SH-SY5Y (cell line): Measurements from ENCODE around the gene ZNF414.

Source experiments
- GATA2 ChIP-seq: IDR thresholded peaks from 2 replicates; pipeline ENCODE4 v1.6.1; 2011; ENCODE audit warnings: mild to moderate bottlenecking, low read depth, low read length
- GATA3 ChIP-seq: IDR thresholded peaks from 2 replicates; pipeline ENCODE4 v1.6.1; 2011; ENCODE audit warnings: low read depth, mild to moderate bottlenecking, low read length, moderate library complexity

ZNF414 gene

DNA sequence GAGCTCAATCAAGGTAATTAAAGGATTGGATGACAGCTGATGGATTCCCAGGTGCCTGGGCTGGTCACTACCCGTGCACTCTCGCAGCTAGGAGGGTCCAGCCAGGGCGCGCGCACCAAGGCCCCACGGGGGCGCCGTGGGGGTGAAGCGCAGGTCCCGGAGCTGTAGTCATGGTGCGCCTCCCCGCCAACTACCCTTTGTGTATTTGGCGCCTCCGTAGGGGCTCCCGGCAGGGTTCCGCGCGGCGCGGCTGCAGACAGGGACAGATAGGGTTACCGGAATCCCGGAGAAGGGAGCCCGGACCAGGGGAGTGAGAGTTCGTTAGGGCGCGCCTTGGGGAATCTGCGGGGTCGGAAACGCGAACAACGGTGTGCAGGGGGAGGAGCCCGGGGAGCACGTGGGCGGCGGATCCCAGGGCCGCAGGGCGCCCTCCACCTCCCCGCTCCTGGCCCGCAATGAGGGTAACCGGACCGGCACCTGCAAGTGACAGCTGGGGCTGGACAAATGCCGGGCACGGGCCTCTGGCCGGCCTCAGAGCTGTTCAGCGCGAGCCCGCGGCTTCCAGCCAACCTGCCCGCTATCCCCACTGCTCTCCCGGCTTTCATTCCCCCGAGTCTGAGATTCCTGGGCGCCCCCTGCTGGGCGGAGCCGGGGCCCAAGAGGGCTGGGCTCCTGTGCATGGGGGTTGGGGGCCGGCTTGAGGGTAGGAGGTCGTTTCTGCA lies 8.1 kb downstream of the ZNF414 start:
- TF ChIP-seq GATA3 (no peak), GATA2 (no peak)

DNA sequence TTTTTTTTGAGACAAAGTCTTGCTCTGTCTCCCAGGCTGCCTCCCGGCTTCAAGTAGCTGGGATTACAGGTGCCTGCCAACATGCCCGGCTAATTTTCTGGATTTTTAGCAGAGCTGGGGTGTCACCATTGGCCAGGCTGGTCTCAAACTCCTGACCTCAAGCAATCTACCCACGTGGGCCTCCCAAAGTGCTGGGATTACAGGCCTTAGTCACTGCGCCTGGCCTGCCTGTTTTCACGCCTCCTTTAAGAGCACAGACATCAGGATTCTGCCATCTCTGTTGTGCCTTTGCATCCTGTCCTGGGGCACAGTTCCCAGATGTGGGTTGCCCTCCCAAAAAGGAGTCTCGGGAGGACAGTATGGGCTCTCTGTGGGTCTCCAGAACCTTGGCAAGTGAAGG lies 9.0 kb downstream of the ZNF414 start:
- TF ChIP-seq GATA2, result no peak
- TF ChIP-seq GATA3, result no peak

DNA sequence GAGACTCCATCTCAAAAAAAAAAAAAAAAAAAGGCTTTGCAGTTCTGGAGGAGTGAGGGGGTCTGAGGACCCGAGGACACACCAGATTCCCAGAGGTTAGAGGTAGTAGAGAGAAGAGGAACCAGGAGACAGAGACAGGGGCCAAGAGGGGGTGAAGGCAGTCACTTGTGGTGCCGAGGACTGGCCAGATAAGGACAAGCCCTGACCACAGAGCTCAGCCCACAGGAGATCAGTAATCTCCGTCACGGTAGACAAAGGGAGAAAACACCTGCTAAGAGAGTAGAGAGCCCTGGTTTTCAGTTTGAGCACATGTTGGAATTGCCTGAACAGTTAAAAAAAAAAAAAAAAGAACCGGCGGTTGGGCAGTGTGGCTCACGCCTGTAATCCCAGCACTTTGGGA lies 9.8 kb downstream of the ZNF414 start:
- TF ChIP-seq GATA2 (no peak), GATA3 (no peak)

DNA sequence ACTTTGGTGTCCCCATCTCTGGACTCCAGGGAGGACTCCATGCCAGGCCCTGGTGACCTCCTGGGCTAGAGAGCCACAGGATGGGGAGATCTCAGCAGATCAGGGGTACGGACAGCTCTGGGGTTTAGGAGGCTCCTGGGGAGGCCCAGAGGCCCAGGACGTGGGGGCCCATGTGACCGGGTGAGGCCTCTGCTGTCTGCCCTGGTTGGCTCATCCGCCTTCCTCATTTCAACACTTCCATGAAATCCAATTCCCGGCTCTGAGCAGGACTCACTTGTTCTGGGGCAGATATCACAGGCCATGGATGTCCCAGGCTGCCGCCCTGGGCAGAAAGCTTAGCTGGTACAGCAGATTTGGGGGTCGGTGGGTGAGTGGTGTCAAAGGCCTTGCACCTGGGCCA lies 10.5 kb downstream of the ZNF414 start:
- no peak for TF ChIP-seq GATA3
- no peak for TF ChIP-seq GATA2

DNA sequence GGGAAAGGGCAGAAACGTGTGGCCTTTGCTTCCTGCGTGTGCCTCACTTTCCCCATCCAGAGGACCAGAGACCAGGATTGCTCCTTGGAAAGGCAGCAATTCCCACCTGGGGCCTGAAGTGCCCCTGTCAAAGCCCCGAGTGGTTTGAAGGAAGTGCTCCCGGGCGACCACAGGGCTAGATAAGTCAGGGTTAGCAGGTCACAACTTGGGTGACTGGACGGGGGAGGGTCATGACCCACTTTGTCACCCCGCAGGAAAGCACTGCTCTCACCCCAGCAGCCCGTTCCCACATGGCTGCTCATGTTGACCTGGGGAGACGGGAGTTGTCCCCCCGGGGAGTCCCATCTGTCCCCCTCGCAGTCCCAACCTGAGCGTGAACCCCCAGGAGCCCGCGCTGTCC lies 12.0 kb downstream of the ZNF414 start:
- TF ChIP-seq GATA2, result no peak
- no peak for TF ChIP-seq GATA3

DNA sequence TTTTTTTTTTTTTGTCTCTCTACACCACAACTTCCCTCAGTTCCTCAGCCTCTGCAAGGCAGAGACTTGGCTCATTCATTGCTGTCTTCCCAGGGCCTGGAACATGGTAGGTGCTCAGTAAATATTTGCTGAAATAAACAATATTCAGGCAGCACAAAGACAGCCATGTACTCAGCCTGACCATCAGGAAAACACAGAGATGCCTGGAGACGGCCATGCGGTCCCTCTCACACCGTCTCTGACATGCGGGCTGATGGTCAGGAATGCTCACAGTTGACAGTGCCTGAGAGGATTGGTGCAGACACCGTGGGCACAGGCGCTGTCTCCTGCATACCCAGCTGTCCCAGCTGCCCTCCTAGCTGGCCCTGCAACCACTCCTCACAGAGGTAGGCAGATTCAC lies 12.5 kb downstream of the ZNF414 start:
- TF ChIP-seq GATA2, result no peak
- TF ChIP-seq GATA3, result no peak

DNA sequence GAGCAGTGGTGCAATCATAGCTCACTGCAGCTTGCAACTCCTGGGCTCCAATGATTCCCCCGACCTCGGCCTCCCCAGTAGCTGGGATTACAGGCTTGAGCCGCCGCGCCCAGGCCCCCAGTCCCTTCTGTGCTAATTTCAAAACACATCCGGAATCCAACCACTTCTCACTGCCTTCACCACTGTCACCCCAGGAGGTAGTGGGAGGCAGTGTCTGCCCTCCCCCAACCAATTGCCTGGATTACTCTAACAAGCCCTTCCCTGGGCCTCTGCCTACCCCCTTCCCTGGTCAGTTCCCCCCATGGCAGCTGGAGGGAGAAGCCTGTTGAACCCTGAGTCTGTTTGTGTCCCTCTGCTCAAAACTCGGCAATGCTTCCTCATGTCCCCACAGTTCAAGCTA lies 13.8 kb downstream of the ZNF414 start:
- TF ChIP-seq GATA3, result no peak
- TF ChIP-seq GATA2, result no peak

DNA sequence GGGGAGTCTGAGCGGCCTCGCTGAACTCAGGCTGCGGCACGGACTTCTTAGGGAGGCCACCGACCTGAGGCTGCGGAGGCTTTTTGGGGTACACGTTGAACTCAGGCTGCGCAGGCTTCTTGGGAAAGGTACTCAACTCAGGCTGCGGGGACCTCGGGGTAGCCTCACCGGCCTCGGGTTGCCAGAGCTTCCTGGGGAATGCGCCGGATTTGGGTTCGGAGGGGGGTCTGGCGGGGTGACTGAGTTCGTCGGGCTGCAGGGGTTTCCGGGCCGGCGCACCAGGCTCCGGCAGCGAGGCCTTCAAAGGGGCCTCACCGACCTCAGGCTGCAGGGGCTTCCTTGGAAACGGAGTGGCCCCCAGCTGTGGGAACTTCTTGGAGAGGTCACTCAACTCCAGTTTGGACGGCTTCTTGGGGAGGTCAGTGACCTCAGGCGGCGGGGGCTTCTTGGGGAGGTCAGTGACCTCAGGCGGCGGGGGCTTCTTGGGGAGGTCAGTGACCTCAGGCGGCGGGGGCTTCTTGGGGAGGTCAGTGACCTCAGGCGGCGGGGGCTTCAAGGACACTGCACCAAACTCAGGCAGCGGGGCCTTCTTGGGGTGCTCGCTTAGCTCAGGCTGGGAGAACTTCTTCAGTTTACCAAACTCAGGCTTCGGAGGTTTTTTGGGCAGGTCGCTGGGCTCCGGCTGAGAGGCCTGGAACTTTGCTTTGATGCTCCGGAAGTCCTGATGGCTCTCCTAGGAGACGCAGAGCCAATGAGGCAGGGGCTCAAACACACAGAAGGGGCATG lies 14.7 kb downstream of the ZNF414 start:
- TF ChIP-seq GATA3, result no peak
- TF ChIP-seq GATA2, result no peak

DNA sequence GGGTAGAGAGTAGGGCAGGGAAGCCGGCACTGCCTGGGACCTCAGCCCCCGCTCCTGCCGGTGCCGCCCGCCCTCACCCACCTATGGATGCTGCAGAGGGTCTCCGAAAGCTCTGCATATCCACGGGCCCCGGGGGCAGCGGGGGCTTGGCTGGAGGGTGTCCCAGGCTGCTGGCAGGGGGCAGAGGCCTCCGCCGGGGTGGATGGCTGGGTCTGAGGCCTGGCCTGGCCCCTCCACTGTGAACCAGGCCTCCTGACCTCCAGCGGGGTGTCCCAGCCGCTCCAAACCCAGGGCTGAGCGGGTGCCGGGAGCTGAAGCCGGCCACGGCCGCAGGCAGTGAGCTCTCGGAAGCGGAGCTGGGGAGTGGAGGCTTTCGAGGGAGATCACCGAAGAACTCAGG lies 15.7 kb downstream of the ZNF414 start:
- TF ChIP-seq GATA3 (no peak), GATA2 (no peak)

DNA sequence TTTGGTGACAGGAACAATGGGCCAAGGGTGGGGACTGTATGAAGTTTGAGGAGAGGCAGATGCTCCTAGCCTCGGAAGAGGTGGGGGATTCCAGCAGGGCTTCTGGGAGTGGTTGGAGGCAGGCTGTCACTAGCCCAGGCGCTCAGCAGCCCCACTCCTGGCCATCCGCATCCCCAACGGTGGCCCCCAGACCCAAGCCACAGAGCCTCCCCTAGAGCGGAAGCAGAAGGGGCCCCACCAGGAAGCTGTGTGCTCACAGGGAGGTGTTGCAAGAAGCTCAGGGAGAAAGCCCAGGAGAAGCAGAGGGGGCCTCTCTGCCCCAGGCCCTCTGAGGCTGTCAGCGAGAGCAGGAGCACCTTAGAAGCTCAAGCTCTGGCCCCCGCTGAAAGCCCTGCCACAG lies 19.8 kb downstream of the ZNF414 start:
- no peak for TF ChIP-seq GATA2
- TF ChIP-seq GATA3, result no peak

DNA sequence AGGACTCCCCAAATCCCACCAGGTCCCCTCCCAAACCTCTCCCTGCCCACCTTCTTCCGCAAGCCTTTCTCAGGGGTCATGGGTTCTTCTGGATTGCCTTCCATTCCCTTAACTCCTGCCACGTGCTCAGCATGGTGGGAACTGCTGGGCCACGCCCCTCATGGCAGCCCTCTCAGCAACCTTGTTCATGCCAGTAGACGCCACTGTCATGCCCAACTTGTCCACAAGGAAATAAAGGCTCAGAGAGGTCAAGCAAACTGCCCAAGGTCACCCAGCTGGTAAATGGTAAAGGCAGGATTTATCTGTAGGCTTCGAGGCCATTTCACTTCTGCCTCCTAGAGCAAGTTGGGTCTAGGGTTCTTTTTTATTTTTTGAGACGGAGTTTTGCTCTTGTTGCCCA lies 22.4 kb downstream of the ZNF414 start:
- TF ChIP-seq GATA2, result no peak
- TF ChIP-seq GATA3, result no peak

DNA sequence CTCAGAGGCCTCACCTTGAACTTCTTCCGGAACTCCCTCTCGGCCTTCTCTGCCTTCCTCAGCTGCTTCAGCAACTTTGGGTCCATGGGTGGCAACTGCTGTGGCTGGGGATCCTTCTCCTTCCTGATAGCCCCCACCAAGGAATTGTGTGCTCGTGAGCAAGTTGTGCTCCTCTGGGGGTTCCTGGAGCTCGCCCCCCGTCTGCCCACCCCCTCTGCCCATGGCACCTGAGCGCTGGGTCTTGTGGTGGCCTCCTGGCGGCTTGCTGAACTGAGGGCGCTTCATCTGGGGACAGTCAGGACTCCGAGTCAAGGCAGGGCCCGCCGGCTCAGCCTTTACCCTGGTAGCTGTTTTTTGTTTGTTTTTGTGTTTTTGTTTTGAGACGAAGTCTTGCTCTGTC lies 23.1 kb downstream of the ZNF414 start:
- no peak for TF ChIP-seq GATA2
- TF ChIP-seq GATA3, result no peak

DNA sequence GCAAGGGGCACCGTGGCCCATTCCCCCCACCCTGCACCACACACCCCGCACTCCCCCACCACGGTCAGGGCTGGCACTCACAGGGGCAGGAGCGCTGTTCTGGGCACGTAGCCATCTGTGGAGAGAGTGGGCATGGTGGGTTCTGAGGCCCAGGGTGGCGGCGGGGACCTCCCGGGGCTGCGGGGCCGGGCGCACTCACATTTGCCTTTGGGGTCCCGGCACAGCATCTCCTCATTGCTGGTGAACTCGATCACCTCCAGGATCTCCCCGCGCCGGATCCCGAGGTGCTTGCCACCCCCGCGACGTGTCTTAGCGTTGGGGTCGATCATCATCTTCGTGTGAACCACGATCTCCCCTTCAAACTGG lies 23.6 kb downstream of the ZNF414 start:
- TF ChIP-seq GATA2 (no peak), GATA3 (no peak)

DNA sequence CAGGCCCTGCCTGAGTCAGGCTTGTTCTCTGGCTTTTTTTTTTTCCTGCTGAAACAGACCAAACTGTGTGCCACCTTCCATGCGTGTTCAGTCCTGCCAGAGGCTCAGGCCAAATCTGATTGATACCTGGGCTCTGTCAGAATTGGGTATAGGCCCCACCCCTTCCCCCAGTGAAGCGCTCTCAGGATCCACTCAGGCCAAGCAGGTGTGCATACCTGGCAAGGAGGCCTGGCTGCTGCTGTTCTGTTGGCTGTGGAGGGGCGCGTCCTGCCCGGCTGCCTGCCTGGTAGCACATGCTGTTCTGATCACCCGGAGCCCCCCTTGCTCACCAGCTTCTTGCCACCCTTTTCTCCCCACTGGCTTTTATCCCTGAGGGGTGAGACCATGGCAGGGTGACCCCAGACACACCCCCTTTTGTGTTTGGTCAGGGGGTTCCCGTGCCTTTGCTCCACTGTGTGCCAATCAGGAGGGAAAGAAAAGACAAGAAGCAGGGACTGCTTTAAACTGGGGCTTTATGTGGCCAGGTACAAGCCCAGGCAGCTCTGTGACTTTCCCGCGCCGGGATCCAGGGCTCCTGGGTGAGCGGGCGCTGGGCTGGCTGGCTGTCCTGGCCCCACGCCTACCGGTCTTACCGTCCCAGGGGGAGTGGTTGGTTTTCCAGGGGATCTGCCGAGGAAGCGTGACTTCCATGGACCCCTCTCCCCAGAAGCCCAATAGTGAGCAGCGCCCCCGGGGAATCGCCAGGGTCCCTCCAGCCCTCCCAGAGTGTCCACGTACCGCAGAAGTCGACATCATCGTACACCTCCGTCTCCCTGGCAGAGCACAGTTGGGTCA lies 24.2 kb downstream of the ZNF414 start:
- TF ChIP-seq GATA3 (no peak), GATA2 (no peak)
